ENCODE measurements around the gene RAC2. TPM values are rescaled to one million over a fixed set of nuclear protein-coding genes. Genes with fewer than 3 reads are reported as not detected.

The RAC2 gene
- total RNA-seq, 4 donors from 2014 or later = 1.9 to 3.7 (median 3.5) TPM; not detected in 1

- Histone ChIP-seq H3K27me3 (peaks cover 30 to 55% (median 50%) of the 10 kb centered on the region in 3 donors), H3K4me1 (peaks cover 0 to 4% of the 10 kb centered on the region in 2 donors), H3K4me3 (peak overlapping the region in 1 of 4 donors; percentile 42), H3K9me3 (no peaks in the 10 kb centered on the region), H3K27ac (no peak overlapping the region), H3K36me3 (no peaks in the 10 kb centered on the region)
- intact Hi-C loops (cut with DNase I; ENCODE audit: low total_unique reads) (no loop called here), in situ Hi-C loops (cut with MboI; ENCODE audit: low sequenced_read_pairs in 4 of 4) (no loop called here)
- DNase-seq (no peak), ATAC-seq (no peak)
- TF ChIP-seq POLR2A (IDR thresholded peaks at IDR 0.05) = no peak
- TF ChIP-seq, protein P1, sequence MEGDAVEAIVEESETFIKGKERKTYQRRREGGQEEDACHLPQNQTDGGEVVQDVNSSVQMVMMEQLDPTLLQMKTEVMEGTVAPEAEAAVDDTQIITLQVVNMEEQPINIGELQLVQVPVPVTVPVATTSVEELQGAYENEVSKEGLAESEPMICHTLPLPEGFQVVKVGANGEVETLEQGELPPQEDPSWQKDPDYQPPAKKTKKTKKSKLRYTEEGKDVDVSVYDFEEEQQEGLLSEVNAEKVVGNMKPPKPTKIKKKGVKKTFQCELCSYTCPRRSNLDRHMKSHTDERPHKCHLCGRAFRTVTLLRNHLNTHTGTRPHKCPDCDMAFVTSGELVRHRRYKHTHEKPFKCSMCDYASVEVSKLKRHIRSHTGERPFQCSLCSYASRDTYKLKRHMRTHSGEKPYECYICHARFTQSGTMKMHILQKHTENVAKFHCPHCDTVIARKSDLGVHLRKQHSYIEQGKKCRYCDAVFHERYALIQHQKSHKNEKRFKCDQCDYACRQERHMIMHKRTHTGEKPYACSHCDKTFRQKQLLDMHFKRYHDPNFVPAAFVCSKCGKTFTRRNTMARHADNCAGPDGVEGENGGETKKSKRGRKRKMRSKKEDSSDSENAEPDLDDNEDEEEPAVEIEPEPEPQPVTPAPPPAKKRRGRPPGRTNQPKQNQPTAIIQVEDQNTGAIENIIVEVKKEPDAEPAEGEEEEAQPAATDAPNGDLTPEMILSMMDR (IDR thresholded peaks at IDR 0.05 in 4 of 5, conservative IDR thresholded peaks at IDR 0.05 in 1 of 5) = no peak
Observed at GRCh38 chr22:37281646-37282384, 37.7 kb upstream of the RAC2 start.

- Histone ChIP-seq H3K9me3 (no peaks in the 10 kb centered on the region), H3K27ac (no peak overlapping the region), H3K27me3 (peaks cover 30 to 51% (median 50%) of the 10 kb centered on the region in 3 donors), H3K4me3 (no peak overlapping the region), H3K4me1 (peaks cover 0 to 4% of the 10 kb centered on the region in 2 donors), H3K36me3 (no peaks in the 10 kb centered on the region)
- in situ Hi-C loops (cut with MboI; ENCODE audit: low sequenced_read_pairs in 4 of 4) (no loop called here), intact Hi-C loops (cut with DNase I; ENCODE audit: low total_unique reads) (no loop called here)
- ATAC-seq (no peak), DNase-seq (no peak)
- TF ChIP-seq, protein P1 (IDR thresholded peaks at IDR 0.05 in 4 of 5, conservative IDR thresholded peaks at IDR 0.05 in 1 of 5) = no peak
- no peak for TF ChIP-seq POLR2A (IDR thresholded peaks at IDR 0.05)
Observed at GRCh38 chr22:37281195-37281594, 37.1 kb upstream of the RAC2 start.

DNA sequence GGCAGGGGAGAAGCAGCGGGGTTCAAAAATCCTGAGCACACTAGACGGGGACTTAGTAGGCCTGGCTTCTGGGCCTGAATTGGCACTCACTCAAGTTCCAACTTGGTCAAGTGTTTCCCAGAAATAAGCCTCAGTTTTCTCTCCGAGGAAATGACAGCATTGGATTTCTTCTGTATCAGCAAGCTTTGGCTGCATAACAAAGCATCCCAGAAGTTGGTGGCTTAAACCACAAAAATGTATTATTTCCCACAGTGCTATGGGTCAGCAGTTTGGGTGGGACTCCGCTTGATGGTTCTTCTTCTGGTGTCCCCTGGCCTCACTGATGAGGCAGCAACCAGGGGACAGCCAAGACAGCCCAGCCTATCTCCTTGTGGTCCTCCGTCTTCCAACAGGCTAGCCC is 36.6 kb upstream of the RAC2 start:
- intact Hi-C loops (cut with DNase I; ENCODE audit: low total_unique reads) (no loop called here), in situ Hi-C loops (cut with MboI; ENCODE audit: low sequenced_read_pairs in 4 of 4) (no loop called here)
- ATAC-seq (no peak), DNase-seq (no peak)
- Histone ChIP-seq H3K36me3 (no peaks in the 10 kb centered on the region), H3K4me3 (no peak overlapping the region), H3K9me3 (no peaks in the 10 kb centered on the region), H3K27ac (no peak overlapping the region), H3K27me3 (peaks cover 30 to 53% (median 50%) of the 10 kb centered on the region in 3 donors), H3K4me1 (peaks cover 0 to 4% of the 10 kb centered on the region in 2 donors)
- TF ChIP-seq POLR2A (IDR thresholded peaks at IDR 0.05) = no peak
- TF ChIP-seq, protein P1 (IDR thresholded peaks at IDR 0.05 in 4 of 5, conservative IDR thresholded peaks at IDR 0.05 in 1 of 5) = no peak

DNA sequence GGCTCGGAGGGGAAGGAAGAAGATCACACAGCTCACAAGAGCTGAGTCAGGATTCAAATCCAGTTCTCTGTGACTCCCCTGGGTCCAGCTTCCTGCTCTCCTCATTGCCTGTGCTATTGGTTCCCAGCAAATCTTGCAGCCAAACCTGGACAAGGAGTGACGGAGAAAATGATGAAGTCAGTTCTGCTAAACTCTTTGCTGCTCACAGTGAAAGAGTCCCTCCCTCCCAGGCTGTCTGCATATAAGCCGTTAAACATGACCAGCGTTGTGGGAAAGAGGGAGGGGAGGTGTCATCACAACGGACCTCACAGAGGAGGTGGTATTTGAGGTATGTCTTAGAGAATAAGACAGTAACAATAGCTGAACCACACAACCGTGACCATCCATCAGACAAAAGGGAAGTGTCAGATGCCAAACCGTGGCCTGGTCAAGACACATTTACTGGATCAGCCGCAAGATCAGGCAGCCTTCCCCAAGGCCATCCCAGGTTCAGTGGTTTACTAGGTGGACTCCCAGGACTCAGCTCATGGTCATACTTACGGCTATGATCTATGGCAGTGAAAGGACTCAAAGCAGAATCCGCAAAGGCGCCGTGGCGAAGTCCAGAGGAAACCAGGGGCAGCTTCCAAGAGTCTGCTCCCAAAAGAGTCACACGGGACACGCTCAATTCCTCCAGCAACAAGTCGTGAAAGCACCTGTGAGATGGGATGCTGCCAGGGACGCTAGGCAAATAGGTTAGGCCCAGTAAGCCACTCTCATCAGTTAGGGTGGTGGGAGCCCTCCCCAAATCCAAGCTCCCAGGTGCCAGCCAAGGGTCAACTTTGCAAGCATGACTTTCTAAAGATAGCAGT is 35.5 kb upstream of the RAC2 start:
- Histone ChIP-seq H3K27ac (no peak overlapping the region), H3K4me3 (no peak overlapping the region), H3K27me3 (peaks cover 30 to 52% (median 50%) of the 10 kb centered on the region in 3 donors), H3K36me3 (no peaks in the 10 kb centered on the region), H3K4me1 (peaks cover 0 to under 1% of the 10 kb centered on the region in 2 donors), H3K9me3 (no peaks in the 10 kb centered on the region)
- TF ChIP-seq, protein P1 (IDR thresholded peaks at IDR 0.05 in 4 of 5, conservative IDR thresholded peaks at IDR 0.05 in 1 of 5) = no peak
- no peak for TF ChIP-seq POLR2A (IDR thresholded peaks at IDR 0.05)
- in situ Hi-C loops (cut with MboI; ENCODE audit: low sequenced_read_pairs in 4 of 4) = no loop called here
- intact Hi-C loops (cut with DNase I; ENCODE audit: low total_unique reads) = no loop called here
- DNase-seq (no peak), ATAC-seq (no peak)

All from gastrocnemius medialis (tissue), 4 donors.